ENCODE measurements around the gene TRIM31.

Gene TRIM31

DNA sequence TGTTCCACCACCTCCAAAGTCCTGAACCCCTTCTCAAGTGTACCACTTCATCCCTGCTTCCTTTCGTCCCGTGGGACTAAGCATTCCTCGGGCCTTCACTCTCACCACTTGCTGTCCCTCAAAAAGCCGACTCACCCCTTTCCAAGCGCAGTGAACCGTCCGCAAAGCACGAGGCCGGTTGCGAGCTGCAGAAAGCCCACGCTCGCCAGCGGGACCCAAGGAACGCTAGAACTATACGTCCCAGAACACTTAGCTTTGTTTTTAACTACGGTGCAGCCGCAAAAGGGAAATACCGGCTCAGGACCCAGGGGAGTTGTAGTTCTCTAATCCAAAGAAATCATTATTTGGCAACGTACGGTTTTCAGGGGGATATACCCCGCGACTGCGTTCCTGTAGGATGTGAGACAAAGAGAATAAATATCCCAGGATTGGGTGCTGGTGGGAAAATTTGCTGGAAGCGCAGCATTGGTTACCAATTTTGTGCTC is 52.2 kb downstream of the TRIM31 start:
- peak overlapping the region; percentile 33; the same call in 1 of the 2 replicates for H3K27ac ChIP-seq (ENCODE audit: extremely low read depth, low read depth, low read length)
- H3K36me3 ChIP-seq (ENCODE audit: control insufficient read depth in 2 of 2, insufficient read depth in 1 of 2, low read length in 2 of 2): peaks cover 30 to 48% of the 10 kb centered on the region in 2 experiments; a peak in 2 of 3 replicates
- TF ChIP-seq ZNF654 (tag by site-specific recombination; IDR thresholded peaks at IDR 0.05; ENCODE audit: low read depth): no peak
- TF ChIP-seq ZNF133 (tag by site-specific recombination; IDR thresholded peaks at IDR 0.05): 0 out of 2 replicates have a peak, but pooled peaks have one; percentile 13
- TF ChIP-seq, protein P1, sequence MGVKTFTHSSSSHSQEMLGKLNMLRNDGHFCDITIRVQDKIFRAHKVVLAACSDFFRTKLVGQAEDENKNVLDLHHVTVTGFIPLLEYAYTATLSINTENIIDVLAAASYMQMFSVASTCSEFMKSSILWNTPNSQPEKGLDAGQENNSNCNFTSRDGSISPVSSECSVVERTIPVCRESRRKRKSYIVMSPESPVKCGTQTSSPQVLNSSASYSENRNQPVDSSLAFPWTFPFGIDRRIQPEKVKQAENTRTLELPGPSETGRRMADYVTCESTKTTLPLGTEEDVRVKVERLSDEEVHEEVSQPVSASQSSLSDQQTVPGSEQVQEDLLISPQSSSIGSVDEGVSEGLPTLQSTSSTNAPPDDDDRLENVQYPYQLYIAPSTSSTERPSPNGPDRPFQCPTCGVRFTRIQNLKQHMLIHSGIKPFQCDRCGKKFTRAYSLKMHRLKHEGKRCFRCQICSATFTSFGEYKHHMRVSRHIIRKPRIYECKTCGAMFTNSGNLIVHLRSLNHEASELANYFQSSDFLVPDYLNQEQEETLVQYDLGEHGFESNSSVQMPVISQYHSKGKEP (tag by site-specific recombination; IDR thresholded peaks at IDR 0.05): no peak
- TF ChIP-seq ZNF621 (tag by site-specific recombination; IDR thresholded peaks at IDR 0.05): no peak
- no peak for TF ChIP-seq ZNF202 (tag by site-specific recombination; IDR thresholded peaks at IDR 0.05; ENCODE audit: borderline replicate concordance)
- TF ChIP-seq ZNF335 (tag by site-specific recombination; conservative IDR thresholded peaks at IDR 0.05): peak; percentile 34
- no peak for TF ChIP-seq ZNF16 (tag by site-specific recombination; IDR thresholded peaks at IDR 0.05; ENCODE audit: low read depth)
- peak; percentile 4; the same call in 1 of the 2 replicates for TF ChIP-seq PRDM1 (tag by site-specific recombination; IDR thresholded peaks at IDR 0.05)
- TF ChIP-seq, protein P2, sequence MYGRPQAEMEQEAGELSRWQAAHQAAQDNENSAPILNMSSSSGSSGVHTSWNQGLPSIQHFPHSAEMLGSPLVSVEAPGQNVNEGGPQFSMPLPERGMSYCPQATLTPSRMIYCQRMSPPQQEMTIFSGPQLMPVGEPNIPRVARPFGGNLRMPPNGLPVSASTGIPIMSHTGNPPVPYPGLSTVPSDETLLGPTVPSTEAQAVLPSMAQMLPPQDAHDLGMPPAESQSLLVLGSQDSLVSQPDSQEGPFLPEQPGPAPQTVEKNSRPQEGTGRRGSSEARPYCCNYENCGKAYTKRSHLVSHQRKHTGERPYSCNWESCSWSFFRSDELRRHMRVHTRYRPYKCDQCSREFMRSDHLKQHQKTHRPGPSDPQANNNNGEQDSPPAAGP (tag by site-specific recombination; IDR thresholded peaks at IDR 0.05): no peak
- peaks cover under 1% of the 10 kb centered on the region; the same call in 1 of the 2 replicates for H3K4me1 ChIP-seq (ENCODE audit: control insufficient read depth, insufficient read depth, low read length)
- CTCF ChIA-PET: interaction anchor here (0.8 to 2.0 kb wide), 8 partner anchors 9 to 514 kb away, joined by 3 to 9 read pairs (median 4); no protein-coding TSS in a partner anchor
- H3K9me3 ChIP-seq (ENCODE audit: control insufficient read depth, insufficient read depth, low read depth, low read length): no peaks in the 10 kb centered on the region
- H3K4me3 ChIP-seq (ENCODE audit: low read depth, low read length): peak overlapping the region; percentile 75
- POLR2A ChIA-PET: interaction anchor here (0.6 to 3.4 kb wide), 18 partner anchors 8 to 1165 kb away, joined by 3 to 36 read pairs (median 6); partner anchors contain the start of gene TRIM39

DNA sequence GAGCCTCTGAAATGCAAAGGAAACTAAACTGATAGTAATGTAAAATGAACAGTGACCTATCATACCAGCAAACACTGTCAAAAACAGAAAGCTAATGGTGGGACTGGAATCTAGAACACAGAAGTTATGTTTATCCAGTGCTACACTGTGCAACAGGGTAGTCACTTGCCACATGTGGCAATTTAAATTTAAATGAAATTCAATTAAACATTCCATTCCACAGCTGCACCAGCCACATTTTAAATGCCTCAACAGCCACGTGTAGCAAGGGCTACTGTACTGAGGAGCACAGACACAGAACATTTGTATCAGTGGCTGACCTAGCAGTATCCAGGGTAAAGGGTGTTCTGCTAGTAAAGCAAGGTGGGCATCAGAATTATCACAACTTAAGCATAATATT is 57.4 kb downstream of the TRIM31 start:
- no peak overlapping the region for H3K27ac ChIP-seq (ENCODE audit: extremely low read depth, low read depth, low read length)
- ChIA-PET POLR2A (no interaction called here), CTCF (interaction anchor here (1.2 kb wide), 1 partner anchor 76 kb away, joined by 3 read pairs; no protein-coding TSS in a partner anchor)
- no peak overlapping the region for H3K4me3 ChIP-seq (ENCODE audit: low read depth, low read length)
- H3K36me3 ChIP-seq (ENCODE audit: control insufficient read depth in 2 of 2, insufficient read depth in 1 of 2, low read length in 2 of 2): peaks cover 12 to 44% of the 10 kb centered on the region in 2 experiments; a peak in 2 of 3 replicates
- no peaks in the 10 kb centered on the region for H3K9me3 ChIP-seq (ENCODE audit: control insufficient read depth, insufficient read depth, low read depth, low read length)
- no peak for TF ChIP-seq TCF7L2 (IDR thresholded peaks at IDR 0.05; ENCODE audit: borderline replicate concordance, low read depth, low read length)
- no peak for TF ChIP-seq ZNF140 (tag by site-specific recombination; IDR thresholded peaks at IDR 0.05)
- TF ChIP-seq ZNF133 (tag by site-specific recombination; IDR thresholded peaks at IDR 0.05): no peak
- TF ChIP-seq, protein P3, sequence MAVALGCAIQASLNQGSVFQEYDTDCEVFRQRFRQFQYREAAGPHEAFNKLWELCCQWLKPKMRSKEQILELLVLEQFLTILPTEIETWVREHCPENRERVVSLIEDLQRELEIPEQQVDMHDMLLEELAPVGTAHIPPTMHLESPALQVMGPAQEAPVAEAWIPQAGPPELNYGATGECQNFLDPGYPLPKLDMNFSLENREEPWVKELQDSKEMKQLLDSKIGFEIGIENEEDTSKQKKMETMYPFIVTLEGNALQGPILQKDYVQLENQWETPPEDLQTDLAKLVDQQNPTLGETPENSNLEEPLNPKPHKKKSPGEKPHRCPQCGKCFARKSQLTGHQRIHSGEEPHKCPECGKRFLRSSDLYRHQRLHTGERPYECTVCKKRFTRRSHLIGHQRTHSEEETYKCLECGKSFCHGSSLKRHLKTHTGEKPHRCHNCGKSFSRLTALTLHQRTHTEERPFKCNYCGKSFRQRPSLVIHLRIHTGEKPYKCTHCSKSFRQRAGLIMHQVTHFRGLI (tag by site-specific recombination; IDR thresholded peaks at IDR 0.05): no peak
- no peak for TF ChIP-seq ZSCAN16 (tag by site-specific recombination; IDR thresholded peaks at IDR 0.05)
- no peak for TF ChIP-seq ZNF585B (tag by site-specific recombination; IDR thresholded peaks at IDR 0.05)
- TF ChIP-seq, protein P4, sequence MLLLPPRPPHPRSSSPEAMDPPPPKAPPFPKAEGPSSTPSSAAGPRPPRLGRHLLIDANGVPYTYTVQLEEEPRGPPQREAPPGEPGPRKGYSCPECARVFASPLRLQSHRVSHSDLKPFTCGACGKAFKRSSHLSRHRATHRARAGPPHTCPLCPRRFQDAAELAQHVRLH (tag by site-specific recombination; IDR thresholded peaks at IDR 0.05): no peak
- no peak for TF ChIP-seq ZBTB20 (tag by site-specific recombination; IDR thresholded peaks at IDR 0.05)
- no peak for TF ChIP-seq ZNF473 (tag by site-specific recombination; IDR thresholded peaks at IDR 0.05)
- no peaks in the 10 kb centered on the region for H3K4me1 ChIP-seq (ENCODE audit: control insufficient read depth, insufficient read depth, low read length)

DNA sequence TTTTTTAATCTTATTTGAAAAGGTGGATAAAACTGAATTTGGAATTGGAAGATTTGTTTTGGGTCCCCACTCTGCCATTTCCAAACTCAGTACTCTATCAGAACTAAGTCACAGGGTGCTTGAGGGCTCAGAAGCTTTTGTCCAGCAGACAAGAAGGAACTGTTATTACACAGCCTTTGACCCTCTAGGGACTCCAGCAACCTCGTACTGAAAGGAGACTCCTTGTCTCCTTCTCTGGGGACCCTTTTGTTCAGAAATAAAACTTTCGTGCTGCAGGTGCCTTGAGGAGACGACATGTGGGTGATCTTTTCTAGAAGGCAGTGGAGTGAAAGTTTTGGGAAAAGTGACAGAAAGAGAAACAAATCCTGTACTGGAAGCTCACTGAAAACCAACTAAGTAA is 59.2 kb downstream of the TRIM31 start:
- ChIA-PET CTCF (no interaction called here), POLR2A (interaction anchor here (2.4 kb wide), 1 partner anchor 7 kb away, joined by 23 read pairs; the partner anchor contains the start of gene POLR1H)
- Histone ChIP-seq H3K4me3 (ENCODE audit: low read depth, low read length) (no peak overlapping the region), H3K4me1 (ENCODE audit: control insufficient read depth, insufficient read depth, low read length) (no peaks in the 10 kb centered on the region), H3K27ac (ENCODE audit: extremely low read depth, low read depth, low read length) (no peak overlapping the region), H3K9me3 (ENCODE audit: control insufficient read depth, insufficient read depth, low read depth, low read length) (no peaks in the 10 kb centered on the region), H3K36me3 (ENCODE audit: control insufficient read depth in 2 of 2, insufficient read depth in 1 of 2, low read length in 2 of 2) (peaks cover 12 to 44% of the 10 kb centered on the region in 2 experiments; a peak in 2 of 3 replicates)
- TF ChIP-seq PRDM1 (tag by site-specific recombination; IDR thresholded peaks at IDR 0.05): 0 out of 2 replicates have a peak, but pooled peaks have one; percentile 42
- no peak for TF ChIP-seq ZBTB8A (tag by site-specific recombination; IDR thresholded peaks at IDR 0.05)
